GM12878 (cell line): ENCODE measurements around the gene PTPRN2. TPM values are rescaled to one million over a fixed set of nuclear protein-coding genes. Genes with fewer than 3 reads are reported as not detected.

Experiments
- ATAC-seq: fragments of 200-7000 bp; cut with Tn5 transposase; 3 replicates; pipeline ENCODE4 v1.9.1; 2020; ENCODE audit warnings: mild to moderate bottlenecking, moderate library complexity
- BruUV-seq: library from RNA; stranded (reverse); fragments of 400-500 nt; replicated peaks from 2 replicates; lab custom pipeline; 2021; lab: Mats Ljungman, UMichigan
- CTCF ChIA-PET: fragments of 300-600 bp; sonication (Branson Sonifier 250); formaldehyde crosslinking; extraction: SDS; loops from one replicate; lab custom pipeline; 2021; ENCODE audit warnings: inconsistent platforms; lab: Yijun Ruan, JAX
- POLR2A ChIA-PET: fragments of 350-600 bp; formaldehyde crosslinking; extraction: SDS; loops from one replicate; lab custom pipeline; 2021; ENCODE audit warnings: inconsistent platforms; lab: Charles Lee
- RAD21 ChIA-PET: fragments of 300-600 bp; sonication (Branson Sonifier 250); formaldehyde crosslinking; loops from one replicate; lab custom pipeline; 2023; ENCODE audit warnings: antibody characterized with exemption; ENCODE audit not compliant: unreplicated experiment; lab: Charles Lee
- SMC1A ChIA-PET: fragments of 300-600 bp; sonication (Branson Sonifier 250); formaldehyde crosslinking; loops from one replicate; lab custom pipeline; 2023; ENCODE audit not compliant: unreplicated experiment, uncharacterized antibody; lab: Charles Lee
- DNase-seq: peaks from one replicate; pipeline ENCODE4 v3.0.0-alpha.2; 2011; ENCODE audit warnings: low read depth, low spot score
- FAIRE-seq: peaks from 3 replicates; lab custom pipeline; 2011; peaks lifted over from hg19 to GRCh38; lab: Jason Lieb, UNC
- H2AFZ ChIP-seq: 2 replicates; pipeline ENCODE4 v1.6.0; 2011; ENCODE audit warnings: low read depth, low read length, control low read depth; ENCODE audit not compliant: control insufficient read depth
- H3K27ac ChIP-seq: 2 replicates; pipeline ENCODE4 v1.5.1; 2011; ENCODE audit warnings: control low read depth; ENCODE audit not compliant: control insufficient read depth, insufficient read depth
- H3K27me3 ChIP-seq, 2 experiments: replicated peaks in 1 of 2; 2 replicates each; pipeline versions ENCODE4 v1.6.0 to v1.6.1; 2011; ENCODE audit warnings: low read length in 1 of 2; ENCODE audit not compliant: control insufficient read depth in 2 of 2, insufficient read depth in 2 of 2
- H3K36me3 ChIP-seq, 2 experiments: 2 replicates each; pipeline ENCODE4 v1.5.1; 2011; ENCODE audit warnings: low read length in 1 of 2; ENCODE audit not compliant: control insufficient read depth in 2 of 2, insufficient read depth in 2 of 2
- H3K4me1 ChIP-seq: 2 replicates; pipeline ENCODE4 v1.6.1; 2011; ENCODE audit warnings: mild to moderate bottlenecking, low read length, moderate library complexity, mixed read lengths; ENCODE audit not compliant: control insufficient read depth, insufficient read depth
- H3K4me2 ChIP-seq: 2 replicates; pipeline ENCODE4 v1.6.0; 2011; ENCODE audit warnings: control low read depth; ENCODE audit not compliant: control insufficient read depth, insufficient read depth
- H3K4me3 ChIP-seq: fragments of 200-600 bp; sonication (generic); 2 replicates; pipeline ENCODE4 v1.5.1; 2016
- H3K79me2 ChIP-seq: 2 replicates; pipeline ENCODE4 v1.6.0; 2011; ENCODE audit warnings: low read length; ENCODE audit not compliant: control insufficient read depth, insufficient read depth
- H3K9ac ChIP-seq: 2 replicates; pipeline ENCODE4 v1.8.0; 2011; ENCODE audit warnings: low read length, control low read depth, mixed read lengths; ENCODE audit not compliant: control insufficient read depth, insufficient read depth
- H3K9me3 ChIP-seq: replicated peaks from 3 replicates; pipeline ENCODE4 v1.5.1; 2011; ENCODE audit warnings: mild to moderate bottlenecking, low read length; ENCODE audit not compliant: control insufficient read depth, insufficient read depth
- H4K20me1 ChIP-seq: 2 replicates; pipeline ENCODE4 v1.6.0; 2011; ENCODE audit not compliant: control insufficient read depth, insufficient read depth
- CBX3 ChIP-seq: fragments of 200-600 bp; sonication (generic); IDR thresholded peaks from 2 replicates; pipeline ENCODE4 v1.6.1; 2016; ENCODE audit warnings: low read depth, borderline replicate concordance
- FOS ChIP-seq: IDR thresholded peaks from 3 replicates; pipeline ENCODE4 v1.6.1; 2011; ENCODE audit warnings: borderline replicate concordance; ENCODE audit not compliant: insufficient read length; ENCODE audit errors: extremely low read depth
- FOXK2 ChIP-seq: fragments of 450-650 bp; IDR thresholded peaks from 2 replicates; pipeline ENCODE4 v1.6.1; 2017; ENCODE audit warnings: mild to moderate bottlenecking, moderate library complexity
- GABPA ChIP-seq: IDR thresholded peaks from 2 replicates; pipeline ENCODE4 v1.6.1; 2014; ENCODE audit warnings: antibody characterized with exemption, low read depth, mild to moderate bottlenecking, inconsistent platforms
- IRF3 ChIP-seq: fragments of 450-650 bp; IDR thresholded peaks from 2 replicates; pipeline ENCODE4 v1.6.1; 2014; ENCODE audit warnings: mild to moderate bottlenecking
- IRF5 ChIP-seq: fragments of 450-650 bp; IDR thresholded peaks from 2 replicates; pipeline ENCODE4 v1.6.1; 2017; ENCODE audit warnings: borderline replicate concordance
- KAT2A ChIP-seq: conservative IDR thresholded peaks from 2 replicates; pipeline ENCODE4 v1.6.1; 2011; ENCODE audit warnings: low read depth, low read length; ENCODE audit not compliant: control insufficient read depth
- MAX ChIP-seq: IDR thresholded peaks from 2 replicates; pipeline ENCODE4 v1.6.1; 2012; ENCODE audit warnings: low read depth, low read length, improper control_type of control experiment
- MEF2A ChIP-seq: IDR thresholded peaks from 2 replicates; pipeline ENCODE4 v1.6.1; 2011; ENCODE audit warnings: low read depth, mild to moderate bottlenecking, low read length, moderate library complexity; ENCODE audit not compliant: insufficient read depth
- NBN ChIP-seq: fragments of 450-650 bp; IDR thresholded peaks from 2 replicates; pipeline ENCODE4 v1.6.1; 2016
- PAX5 ChIP-seq: IDR thresholded peaks from 2 replicates; pipeline ENCODE4 v1.6.1; 2011; ENCODE audit warnings: low read depth, low read length, borderline replicate concordance
- RAD21 ChIP-seq: IDR thresholded peaks from 2 replicates; pipeline ENCODE4 v1.6.1; 2011; ENCODE audit warnings: mild to moderate bottlenecking, low read depth, low read length, moderate library complexity; ENCODE audit not compliant: insufficient read depth
- RELB ChIP-seq: fragments of 450-650 bp; IDR thresholded peaks from 2 replicates; pipeline ENCODE4 v1.6.1; 2017; ENCODE audit warnings: low read depth, mild to moderate bottlenecking, moderate library complexity
- ZBTB40 ChIP-seq: fragments of 450-650 bp; IDR thresholded peaks from 2 replicates; pipeline ENCODE4 v1.6.1; 2016; ENCODE audit warnings: mild to moderate bottlenecking, moderate library complexity, borderline replicate concordance
- ZZZ3 ChIP-seq: IDR thresholded peaks from 2 replicates; pipeline ENCODE4 v1.6.1; 2011; ENCODE audit warnings: low read depth; ENCODE audit not compliant: control insufficient read depth, insufficient read length
- WGBS: methylation state at CpG from one replicate; pipeline ENCODE4 v1.1.6; 2016; ENCODE audit warnings: low lambda C conversion rate; ENCODE audit not compliant: insufficient replicate concordance, insufficient coverage; ENCODE audit errors: missing lambda C conversion rate; 5-methylcytosine and 5-hydroxymethylcytosine counted together
- in situ Hi-C: fragments of 300-500 bp; cut with MboI; formaldehyde crosslinking; loops from 9 replicates; pipeline ENCODE4 v1.14.3; 2018; ENCODE audit warnings: mixed read lengths
- intact Hi-C: fragments of 100-400 bp; cut with micrococcal nuclease; formaldehyde crosslinking; loops from one replicate; pipeline ENCODE4 v1.14.2; 2022; ENCODE audit not compliant: unreplicated experiment
- polyA plus RNA-seq, 11 experiments: library from polyadenylated mRNA; depleted of rRNA in 4 of 11; unstranded in 6 of 11; stranded (reverse) in 5 of 11; fragments of >200 nt; fragmentation: Nextera tagmentation in 4 of 11; fragmentation: Illumina TruSeq in 1 of 11; extraction: Ambion mirVana in 4 of 11; extraction: Trizol in 1 of 11; gene quantifications; 1 replicate in 1 of 11; 2 replicates in 10 of 11; pipeline versions ENCODE4 v1.2.1 to v1.2.3, GENCODE V29; 2011 to 2016; ENCODE audit warnings: inconsistent platforms in 2 of 11, missing spikeins in 2 of 11, low read depth in 1 of 11
- total RNA-seq, 4 experiments: library from RNA; depleted of rRNA in 3 of 4; stranded (reverse); fragments of >200 nt in 3 of 4; fragmentation: Illumina TruSeq in 1 of 4; extraction: Trizol in 1 of 4; gene quantifications; 2 replicates each; pipeline versions ENCODE4 v1.2.1 to v1.2.3, GENCODE V29; 2013 to 2021

PTPRN2 gene
- total and polyA plus RNA-seq, 10 of the 15 experiments (the other 5 are each of a cell fraction or from before 2014, with no cell fraction given) = 5.4 TPM; not detected in 9

GRCh38 chr7:157605638-157606037, 982.0 kb downstream of the PTPRN2 start (continued):
- no peak for TF ChIP-seq GABPA
- TF ChIP-seq IRF5 = no peak
- TF ChIP-seq FOXK2 = no peak
- TF ChIP-seq ZZZ3 = no peak
- no peak for TF ChIP-seq PAX5
- no peak for TF ChIP-seq MAX
- no peak for TF ChIP-seq RAD21
- TF ChIP-seq RELB = no peak
- TF ChIP-seq FOS = no peak

- DNase-seq (no peak), ATAC-seq (no peak), FAIRE-seq (no peak)
- Histone ChIP-seq H3K4me2 (no peak overlapping the region), H3K27me3 (no peaks in the 10 kb centered on the region), H4K20me1 (no peaks in the 10 kb centered on the region), H3K4me3 (no peak overlapping the region), H3K9me3 (no peaks in the 10 kb centered on the region; the same call in 2 of the 3 replicates), H3K9ac (no peak overlapping the region), H3K27ac (no peak overlapping the region), H3K4me1 (no peaks in the 10 kb centered on the region), H3K36me3 (no peaks in the 10 kb centered on the region), H3K79me2 (no peaks in the 10 kb centered on the region), H2AFZ (no peak overlapping the region)
- BruUV-seq = no TSS peak
- ChIA-PET SMC1A (no interaction called here), CTCF (no interaction called here), RAD21 (no interaction called here), POLR2A (no interaction called here)
- in situ Hi-C loops (no loop called here), intact Hi-C loops (no loop called here)
- WGBS = 54% methylated on average over 19 of the region's 21 CpGs
- no peak for TF ChIP-seq CBX3
- TF ChIP-seq MEF2A = no peak
- TF ChIP-seq ZBTB40 = no peak
- no peak for TF ChIP-seq IRF3
- no peak for TF ChIP-seq NBN
- TF ChIP-seq KAT2A = no peak
These were observed 982.8 kb downstream of the PTPRN2 start for GRCh38 chr7:157604661-157605381.
